Measurements from ENCODE around the gene SPRED2. TPM values are rescaled to one million over a fixed set of nuclear protein-coding genes. Genes with fewer than 3 reads are reported as not detected.

Gene SPRED2
- total and polyA plus RNA-seq, 8 donors = 6.2 to 20.0 (median 15.2) TPM

GRCh38 chr2:65393046-65393445 is 39.4 kb downstream of the SPRED2 start:
- DNase-seq = no peak
- H3K36me3 ChIP-seq = no peaks in the 10 kb centered on the region
- intact Hi-C loops (cut with DNase I) = no loop called here
- no peak overlapping the region for H3K4me3 ChIP-seq
- H3K27ac ChIP-seq = no peak overlapping the region
- TF ChIP-seq CTCF (IDR thresholded peaks at IDR 0.05) = no peak
- H3K9me3 ChIP-seq = no peaks in the 10 kb centered on the region
- no peaks in the 10 kb centered on the region for H3K27me3 ChIP-seq
- peaks cover 16 to 19% (median 16%) of the 10 kb centered on the region in 3 donors for H3K4me1 ChIP-seq
- WGBS, 2 donors = 93 to 97% methylated on average over 3 of the region's 3 CpGs
- no peak for ATAC-seq
- no peak for FAIRE-seq

GRCh38 chr2:65392609-65393008 is 39.8 kb downstream of the SPRED2 start:
- ATAC-seq (no peak), FAIRE-seq (no peak), DNase-seq (no peak)
- Histone ChIP-seq H3K27me3 (no peaks in the 10 kb centered on the region), H3K4me1 (peaks cover 16 to 19% (median 16%) of the 10 kb centered on the region in 3 donors), H3K4me3 (no peak overlapping the region), H3K9me3 (no peaks in the 10 kb centered on the region), H3K36me3 (no peaks in the 10 kb centered on the region), H3K27ac (no peak overlapping the region)
- 89 to 91% methylated on average over 5 of the region's 5 CpGs for WGBS, 2 donors
- intact Hi-C loops (cut with DNase I) = no loop called here
- no peak for TF ChIP-seq CTCF (IDR thresholded peaks at IDR 0.05)

GRCh38 chr2:65390134-65390533 is 42.3 kb downstream of the SPRED2 start:
- DNase-seq (no peak), FAIRE-seq (no peak), ATAC-seq (peak in 2 of 4 donors; percentile 39 to 75)
- H3K9me3 ChIP-seq = no peaks in the 10 kb centered on the region
- intact Hi-C loops (cut with DNase I) = no loop called here
- no peak overlapping the region for H3K27ac ChIP-seq
- TF ChIP-seq CTCF (IDR thresholded peaks at IDR 0.05) = no peak
- 70 to 79% methylated on average over 6 of the region's 6 CpGs for WGBS, 2 donors
- H3K36me3 ChIP-seq = no peaks in the 10 kb centered on the region
- no peaks in the 10 kb centered on the region for H3K27me3 ChIP-seq
- H3K4me1 ChIP-seq = peaks cover 0 to 4% (median 0%) of the 10 kb centered on the region in 3 donors
- no peak overlapping the region for H3K4me3 ChIP-seq

GRCh38 chr2:65389476-65389875 is 42.9 kb downstream of the SPRED2 start:
- no peak for TF ChIP-seq CTCF (IDR thresholded peaks at IDR 0.05)
- WGBS, 2 donors = 62 to 65% methylated on average over 1 of the region's 1 CpG
- no peak for DNase-seq
- H3K9me3 ChIP-seq = no peaks in the 10 kb centered on the region
- intact Hi-C loops (cut with DNase I) = loop anchor here in 1 of 3 donors (10.0 kb wide), 1 partner anchor 45 kb away; the partner anchor contains the start of gene SPRED2
- FAIRE-seq = no peak
- H3K27ac ChIP-seq = no peak overlapping the region
- H3K4me3 ChIP-seq = no peak overlapping the region
- no peak for ATAC-seq
- H3K36me3 ChIP-seq = no peaks in the 10 kb centered on the region
- peaks cover 2 to 6% (median 2%) of the 10 kb centered on the region in 3 donors for H3K4me1 ChIP-seq
- no peaks in the 10 kb centered on the region for H3K27me3 ChIP-seq

GRCh38 chr2:65388596-65389390 is 43.6 kb downstream of the SPRED2 start:
- H3K27me3 ChIP-seq = no peaks in the 10 kb centered on the region

More at GRCh38 chr2:65388596-65389390, 43.6 kb downstream of the SPRED2 start:
- intact Hi-C loops (cut with DNase I) = loop anchor here in 1 of 3 donors (10.0 kb wide), 1 partner anchor 46 kb away; the partner anchor contains the start of gene SPRED2
- no peaks in the 10 kb centered on the region for H3K9me3 ChIP-seq
- no peak for TF ChIP-seq CTCF (IDR thresholded peaks at IDR 0.05)
- no peak overlapping the region for H3K27ac ChIP-seq
- DNase-seq (peak in 1 of 6 donors; percentile 8), FAIRE-seq (no peak), ATAC-seq (no peak)
- 89 to 92% methylated on average over 3 of the region's 3 CpGs for WGBS, 2 donors
- H3K36me3 ChIP-seq = no peaks in the 10 kb centered on the region
- H3K4me3 ChIP-seq = no peak overlapping the region
- peaks cover 9 to 13% (median 9%) of the 10 kb centered on the region in 3 donors for H3K4me1 ChIP-seq

Measured in pancreas (tissue), 10 donors.